IPS DF 4.7 (cell line): ENCODE data around the gene FAM228A.
"Not testable (repeated sequence)": the region's sequence is repeated elsewhere in the genome, so short reads cannot be mapped to it uniquely, and the experiment has no call there.

ENCODE experiments used
- DNase-seq: peaks from one replicate; pipeline ENCODE4 v3.0.0-alpha.2; 2013; ENCODE audit warnings: low spot score; ENCODE audit errors: extremely low read depth

FAM228A gene

DNA sequence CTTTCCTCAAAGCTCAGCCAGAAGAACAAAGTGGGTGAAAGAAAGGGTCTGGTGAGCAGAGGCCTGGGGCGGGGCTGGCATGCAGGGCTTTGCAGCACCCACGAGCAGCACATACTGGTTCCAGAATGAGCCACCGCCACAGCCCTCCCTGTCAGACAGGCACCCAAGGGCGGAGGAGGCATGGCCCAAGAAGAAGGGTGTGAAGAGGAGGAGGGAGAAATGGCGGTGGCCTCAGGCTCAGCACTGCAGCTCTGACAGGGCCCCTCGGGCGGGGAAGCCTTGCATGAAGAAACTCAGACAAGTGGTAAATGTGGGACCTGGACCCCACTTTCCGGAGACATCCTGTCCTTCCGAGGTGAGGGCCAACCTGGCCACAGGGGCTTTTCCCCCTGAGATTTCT, 15.7 kb downstream of the FAM228A start:
- no peak for DNase-seq

DNA sequence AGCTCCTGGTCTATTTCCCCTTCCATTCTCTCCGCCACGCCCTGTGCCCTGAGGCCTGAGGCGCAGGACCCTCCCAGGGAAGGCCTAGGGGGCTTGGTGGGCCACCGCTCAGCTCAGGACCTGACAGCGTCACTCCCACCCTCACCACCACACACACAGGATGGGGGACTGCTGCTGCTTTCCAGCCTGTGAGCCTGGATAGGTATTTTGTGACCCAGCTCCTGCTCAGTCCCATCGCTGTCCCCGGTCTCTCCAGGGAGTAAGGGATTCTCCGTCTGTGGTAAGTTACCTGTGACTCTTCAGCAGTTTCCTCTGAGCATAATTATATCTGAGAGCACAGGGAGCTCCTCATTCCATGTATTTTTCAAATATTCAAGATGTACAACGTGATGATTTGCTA, 16.3 kb downstream of the FAM228A start:
- DNase-seq, result no peak

DNA sequence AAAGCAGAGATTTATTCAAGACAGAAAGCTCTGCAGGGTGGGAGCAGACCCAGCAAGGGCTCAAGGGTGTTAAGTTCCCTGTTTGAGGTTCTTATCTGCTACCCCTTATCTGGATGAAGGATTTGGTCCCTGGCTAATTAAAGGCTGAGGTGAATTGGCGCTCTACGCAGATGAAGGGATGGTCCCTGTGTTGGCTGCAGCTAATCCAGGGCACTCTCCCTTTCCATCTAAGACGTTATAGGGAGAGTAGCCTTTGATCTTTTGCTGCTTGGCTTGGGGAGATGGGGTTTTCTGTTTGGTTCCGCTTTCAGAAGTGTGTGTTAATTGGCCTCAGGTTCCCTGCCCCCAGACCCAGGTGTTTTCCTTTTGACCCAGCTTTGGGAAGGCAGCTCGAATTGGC, 17.0 kb downstream of the FAM228A start:
- no peak for DNase-seq

DNA sequence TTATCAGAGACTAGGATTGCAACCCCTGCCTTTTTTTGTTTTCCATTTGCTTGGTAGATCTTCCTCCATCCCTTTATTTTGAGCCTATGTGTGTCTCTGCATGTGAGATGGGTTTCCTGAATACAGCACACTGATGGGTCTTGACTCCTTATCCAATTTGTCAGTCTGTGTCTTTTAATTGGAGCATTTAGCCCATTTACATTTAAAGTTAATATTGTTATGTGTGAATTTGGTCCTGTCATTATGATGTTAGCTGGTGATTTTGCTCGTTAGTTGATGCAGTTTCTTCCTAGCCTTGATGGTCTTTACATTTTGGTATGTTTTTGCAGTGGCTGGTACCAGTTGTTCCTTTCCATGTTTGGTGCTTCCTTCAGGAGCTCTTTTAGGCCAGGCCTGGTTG, 22.4 kb downstream of the FAM228A start:
- DNase-seq, result not testable (repeated sequence)

DNA sequence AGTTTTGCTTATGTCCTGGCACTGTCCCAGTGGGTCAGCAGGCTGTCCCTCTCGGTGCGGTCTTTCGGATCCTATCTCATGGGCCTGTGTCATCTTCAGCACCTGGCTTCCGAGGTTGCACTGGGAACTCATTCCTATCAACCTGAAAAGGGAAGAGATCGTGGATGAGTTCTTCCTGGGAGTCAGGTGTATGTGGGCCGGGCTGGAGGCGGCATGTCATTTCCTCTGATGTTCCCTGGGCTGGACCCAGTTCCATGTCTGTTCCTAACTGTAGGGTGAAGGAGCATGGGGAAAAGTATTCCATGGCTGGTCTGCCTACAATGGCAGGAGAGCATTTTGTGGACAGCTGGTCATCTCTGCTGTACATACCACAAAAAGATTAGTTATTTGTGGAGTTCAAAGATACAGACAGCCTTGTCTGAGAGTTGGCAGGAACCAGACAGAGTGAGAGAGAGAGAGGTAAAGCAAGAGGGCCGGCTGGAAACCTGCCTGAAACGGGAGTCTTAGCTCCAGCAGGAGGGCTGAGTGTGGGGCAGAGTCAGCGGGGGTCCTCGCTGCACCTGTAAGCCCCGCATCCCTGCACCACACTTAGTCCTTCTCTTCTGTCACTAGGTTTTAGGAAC, 25.2 kb downstream of the FAM228A start:
- no peak for DNase-seq

DNA sequence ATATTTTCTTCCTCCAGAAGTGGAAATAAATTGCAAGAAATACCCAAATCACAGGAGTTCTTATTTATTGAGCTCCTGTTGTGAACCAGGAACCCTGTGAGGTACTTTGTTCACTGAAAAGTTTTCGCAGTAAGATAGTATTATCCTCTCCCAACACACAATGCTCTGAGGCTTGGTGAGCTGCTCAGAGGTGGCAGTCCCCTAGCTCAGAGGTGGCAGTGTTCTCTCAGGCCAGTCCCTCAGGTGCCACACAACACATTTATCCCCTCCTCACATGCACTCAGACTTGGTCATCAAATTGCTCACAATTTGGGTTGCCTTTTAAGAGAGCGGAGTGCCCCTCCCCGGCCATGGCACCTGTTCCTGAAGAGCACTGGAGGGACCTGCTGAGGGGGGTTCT, 25.9 kb downstream of the FAM228A start:
- DNase-seq, result no peak

DNA sequence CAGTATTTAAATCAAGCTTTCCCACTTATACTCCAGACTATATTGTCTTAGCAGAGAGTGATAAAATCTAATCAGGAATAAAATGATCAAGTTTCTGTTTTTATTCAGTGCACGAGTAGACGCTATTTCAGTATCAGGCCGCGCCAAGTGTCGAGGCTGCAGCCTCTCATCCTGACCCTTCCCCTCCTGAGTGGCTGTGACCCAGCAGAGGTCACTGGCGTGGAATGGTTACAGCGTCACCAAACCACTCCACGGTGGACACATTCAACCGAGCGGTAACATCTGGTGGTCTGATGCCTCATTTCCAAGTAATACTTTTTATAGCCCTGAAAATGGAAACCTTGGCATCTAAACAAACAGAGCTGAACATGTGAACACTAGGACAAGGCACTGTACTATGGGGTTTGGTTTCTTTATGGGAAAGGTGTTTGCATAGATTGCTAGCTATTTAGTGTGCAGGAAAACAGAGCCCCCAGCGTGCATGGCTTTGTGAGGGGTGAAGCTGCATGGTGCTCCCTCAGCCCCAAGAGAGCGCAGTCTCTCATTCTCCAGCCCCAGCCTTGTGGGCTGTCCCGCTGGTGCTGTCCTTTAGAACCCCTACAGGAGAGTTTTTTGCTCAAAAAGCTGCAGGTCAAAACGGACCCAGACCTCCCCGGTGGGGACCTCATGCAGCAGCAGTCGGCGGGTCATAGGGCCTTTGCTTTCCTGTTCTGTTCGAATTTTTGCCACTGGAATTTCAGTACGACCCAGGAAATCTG, 28.4 kb downstream of the FAM228A start:
- DNase-seq, result no peak

DNA sequence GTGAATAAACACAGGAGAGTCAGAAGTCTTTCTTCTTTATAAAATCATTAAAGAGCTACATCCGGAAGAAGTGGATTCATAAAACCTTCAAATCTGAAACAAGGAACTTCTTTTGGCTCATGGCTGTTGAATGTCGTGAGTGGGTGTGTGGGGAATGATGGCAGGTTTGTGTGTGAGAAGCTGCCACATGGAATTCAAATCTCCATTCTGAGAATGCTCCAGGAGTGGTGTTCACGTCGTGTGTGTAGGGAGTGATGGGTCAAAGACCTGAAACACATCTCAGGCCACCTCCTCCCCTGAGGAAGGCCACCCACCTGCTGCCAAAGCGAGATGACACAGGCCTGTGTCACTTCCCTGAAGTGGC, 28.9 kb downstream of the FAM228A start:
- no peak for DNase-seq

DNA sequence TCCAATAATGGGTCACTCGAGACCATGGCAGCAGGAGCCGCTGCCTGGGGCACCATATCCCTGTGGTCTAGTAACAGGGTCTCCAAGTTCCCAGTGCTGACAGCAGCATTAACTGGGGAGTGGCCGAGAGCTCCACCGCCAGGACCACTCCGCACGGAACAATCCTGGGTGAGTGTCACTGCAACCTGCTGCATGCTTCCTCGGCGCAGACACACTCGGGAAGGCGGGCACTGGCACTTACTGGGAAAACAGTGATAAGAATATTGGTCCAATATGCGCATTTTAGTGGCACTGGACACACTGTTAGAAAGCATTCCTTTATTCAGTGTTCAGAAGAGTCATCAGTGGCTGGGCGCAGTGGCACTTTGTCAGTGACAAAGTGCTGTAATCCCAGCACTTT, 29.7 kb downstream of the FAM228A start:
- DNase-seq, result no peak

DNA sequence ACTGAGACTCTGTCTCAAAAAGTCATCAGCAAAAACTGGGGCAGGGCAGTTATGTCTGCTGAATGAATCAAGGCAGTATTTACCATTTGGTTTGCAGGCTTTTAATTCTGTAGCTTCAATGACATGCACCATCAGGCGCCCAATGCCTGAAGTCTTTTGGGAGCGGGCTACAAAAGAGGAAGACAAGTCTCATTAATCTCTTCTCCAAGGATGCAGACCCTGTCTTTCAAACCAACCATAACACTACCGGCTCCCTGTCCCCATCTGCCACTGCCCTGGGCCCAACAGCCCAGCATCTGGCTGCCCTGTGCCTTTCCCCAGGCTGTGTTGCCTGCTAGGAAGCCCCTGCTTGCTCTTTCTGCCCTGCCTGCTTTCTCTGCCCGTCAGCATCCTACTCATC, 30.3 kb downstream of the FAM228A start:
- no peak for DNase-seq

DNA sequence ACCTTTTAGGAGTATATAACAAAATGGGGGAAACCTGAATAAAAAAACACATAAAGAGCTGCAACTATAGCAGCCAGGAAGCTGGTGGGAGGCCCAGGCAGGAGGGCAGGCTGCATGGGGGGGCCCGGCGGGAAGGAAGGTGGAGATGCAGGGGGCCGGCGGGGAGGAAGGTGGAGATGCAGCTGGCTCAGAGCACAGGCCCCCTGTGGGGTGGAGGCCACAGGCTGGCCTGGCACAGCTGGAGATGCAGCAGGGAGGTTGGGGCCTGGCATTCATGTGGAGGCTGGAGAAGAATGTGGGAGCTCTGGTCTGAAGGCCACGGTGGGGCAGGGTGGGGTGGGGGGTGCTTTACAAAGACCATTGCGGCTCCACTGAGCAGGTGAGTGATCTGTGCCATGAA, 31.4 kb downstream of the FAM228A start:
- no peak for DNase-seq

DNA sequence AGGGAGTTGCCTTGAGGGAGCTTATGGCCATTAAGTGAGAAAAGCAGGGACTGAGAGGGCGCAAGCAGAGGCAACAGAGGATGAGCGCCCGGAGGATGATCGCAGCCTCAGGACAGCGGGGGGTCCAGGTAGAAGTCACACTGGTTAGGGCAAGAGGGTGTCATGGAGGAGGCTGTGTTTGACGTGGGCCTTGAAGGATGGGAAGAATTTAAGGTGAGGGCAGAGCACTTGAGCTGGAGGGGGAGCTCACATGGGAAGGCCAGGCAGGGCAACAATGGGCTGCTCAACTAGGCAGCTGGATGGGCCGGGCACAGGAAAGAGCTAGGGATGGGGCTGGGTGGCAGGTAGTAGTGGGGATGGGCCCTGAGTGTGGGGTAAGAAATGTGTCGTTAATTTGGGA, 31.9 kb downstream of the FAM228A start:
- DNase-seq, result no peak

DNA sequence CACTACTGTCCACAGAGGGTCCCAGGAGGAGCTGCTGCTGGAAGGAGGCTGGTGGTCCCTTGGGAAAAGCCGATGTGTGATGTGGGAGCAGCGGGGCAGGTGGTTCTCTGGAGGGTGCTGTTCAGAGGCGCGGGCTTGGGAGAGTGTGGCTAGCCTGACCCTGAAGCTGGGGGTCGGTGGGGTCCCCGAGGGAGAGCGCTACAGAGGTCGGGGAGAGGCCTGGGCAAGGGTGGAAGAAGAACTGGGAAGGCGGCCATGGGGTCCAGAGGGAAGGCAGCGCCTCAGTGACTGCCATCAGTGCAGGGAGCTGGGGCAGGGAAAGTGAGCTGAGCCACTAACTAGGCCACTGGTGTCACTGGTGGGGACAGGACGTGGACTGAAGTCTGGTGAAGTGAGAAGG, 32.5 kb downstream of the FAM228A start:
- no peak for DNase-seq

DNA sequence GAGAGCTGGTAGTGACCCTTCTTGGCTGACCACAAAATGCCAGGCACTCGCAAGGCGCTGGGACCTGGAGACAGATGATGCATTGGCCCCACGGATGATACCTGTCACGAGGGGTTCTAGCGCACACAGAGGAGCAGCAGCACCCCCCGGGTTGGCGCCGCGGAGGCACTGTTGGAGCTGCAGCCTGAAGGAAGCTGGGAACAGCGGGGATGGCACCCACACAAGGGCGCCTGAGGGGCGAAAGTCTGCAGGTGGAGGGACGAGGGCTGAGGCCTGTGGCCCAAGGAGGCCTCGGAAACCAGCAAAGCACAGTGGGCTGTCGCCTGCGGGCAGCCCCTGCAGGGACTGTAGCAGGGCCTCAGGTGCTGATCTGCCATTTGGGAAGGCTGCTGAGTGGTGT, 33.6 kb downstream of the FAM228A start:
- DNase-seq, result no peak

DNA sequence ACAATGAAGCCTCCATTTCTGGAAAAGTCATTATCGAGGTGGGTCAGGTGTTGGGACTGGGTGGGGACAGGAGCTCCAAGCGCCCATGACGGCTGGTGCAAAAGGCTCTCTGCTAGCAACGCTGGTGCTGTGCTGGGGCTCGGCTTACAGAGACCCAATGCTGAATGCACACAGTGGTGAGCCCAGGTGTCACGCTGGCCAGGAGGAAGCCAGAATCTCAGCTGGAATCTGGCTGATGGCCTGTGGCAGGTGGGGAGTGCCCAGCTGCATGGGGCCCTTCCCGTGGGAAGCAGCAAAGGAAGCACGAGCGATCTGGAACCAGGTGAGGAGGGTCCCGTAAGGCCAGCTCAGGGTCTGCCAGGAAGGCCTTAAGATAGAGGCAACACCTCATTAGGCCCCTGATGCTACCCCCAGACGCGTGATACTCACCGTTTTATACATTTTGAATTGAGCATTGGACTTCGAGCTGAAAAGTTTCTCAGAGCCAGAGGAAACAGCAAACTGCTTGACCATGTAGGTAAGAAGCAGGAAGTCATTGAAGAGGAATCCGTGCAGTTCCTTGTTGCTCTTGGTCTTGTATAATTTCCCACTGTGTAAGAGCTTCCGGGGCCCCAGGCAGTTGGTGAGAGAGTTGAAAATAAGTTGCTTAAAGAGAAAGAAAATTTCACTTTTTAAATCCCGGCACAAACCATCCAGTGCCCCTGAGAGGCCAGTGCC, 34.7 kb downstream of the FAM228A start:
- DNase-seq, result no peak

DNA sequence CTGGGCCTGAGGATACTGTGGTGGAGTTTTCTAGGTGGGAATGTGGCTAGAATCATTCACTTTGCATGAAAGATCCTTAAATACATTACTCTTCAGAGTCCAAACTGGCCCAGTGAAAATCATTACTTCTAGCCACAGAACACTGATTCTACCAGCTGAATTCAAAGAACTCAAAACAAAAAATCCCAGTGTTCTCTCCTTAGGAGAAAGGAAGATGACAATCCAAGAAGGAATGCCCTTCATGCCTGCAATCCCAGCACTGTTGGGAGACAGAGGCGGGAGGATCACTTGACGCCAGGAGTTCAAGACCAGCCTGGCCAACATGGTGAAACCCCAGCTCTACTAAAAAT, 35.2 kb downstream of the FAM228A start:
- DNase-seq, result no peak

DNA sequence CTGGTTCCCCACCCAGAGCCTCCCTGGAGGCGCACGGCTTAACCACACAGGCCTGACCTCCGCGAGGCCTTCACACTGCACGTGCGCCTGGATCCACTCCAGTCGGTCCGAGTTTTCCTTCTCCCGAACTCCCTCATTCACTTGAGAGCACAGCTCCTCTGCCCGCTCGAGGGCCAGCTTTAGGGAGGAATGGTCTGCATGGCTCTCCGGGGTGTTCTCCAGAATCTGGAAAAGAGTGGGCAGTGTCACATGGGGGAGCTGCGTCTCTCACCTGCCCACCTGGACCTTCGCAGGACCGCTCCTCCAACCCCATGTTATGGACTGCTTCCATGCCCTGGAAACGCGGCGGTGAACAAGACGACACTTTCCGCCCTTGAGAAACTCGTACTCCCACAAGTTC, 35.9 kb downstream of the FAM228A start:
- no peak for DNase-seq

DNA sequence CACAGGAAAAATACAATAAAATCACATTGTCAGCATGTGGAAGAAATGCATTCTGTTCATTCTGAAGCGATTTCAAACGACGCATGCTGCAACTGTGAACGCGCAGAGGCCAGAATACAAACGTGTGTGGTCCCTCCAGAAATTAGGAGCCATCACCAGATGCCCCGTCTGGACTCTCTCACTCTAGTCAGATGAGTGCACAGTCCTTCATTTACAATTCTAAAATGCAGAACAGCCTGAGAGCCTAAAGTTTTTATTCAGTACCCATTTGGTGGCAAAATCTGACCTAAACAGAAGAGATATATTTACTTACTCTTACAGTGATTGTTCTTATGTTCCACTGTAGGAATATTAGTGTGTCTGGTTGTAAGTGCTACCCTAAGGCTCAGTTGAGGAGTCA, 36.6 kb downstream of the FAM228A start:
- no peak for DNase-seq

DNA sequence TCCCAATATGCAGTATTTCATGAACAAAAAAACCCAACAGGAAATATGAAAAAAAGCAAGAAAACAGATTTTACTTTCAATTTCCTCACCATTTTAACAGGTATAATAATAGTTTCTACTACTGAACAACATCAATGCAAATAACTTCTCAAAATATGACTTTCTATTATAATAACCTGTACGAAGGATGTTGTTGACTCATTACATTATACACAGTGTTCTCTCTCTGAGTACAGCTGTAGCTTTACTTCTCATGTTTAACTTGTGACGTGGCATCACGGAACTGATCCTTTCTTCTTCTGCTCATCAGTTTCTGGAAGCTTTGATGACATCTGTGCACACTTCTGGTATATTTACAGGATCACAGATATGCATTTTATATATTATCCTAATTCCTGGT, 40.0 kb downstream of the FAM228A start:
- DNase-seq, result no peak

DNA sequence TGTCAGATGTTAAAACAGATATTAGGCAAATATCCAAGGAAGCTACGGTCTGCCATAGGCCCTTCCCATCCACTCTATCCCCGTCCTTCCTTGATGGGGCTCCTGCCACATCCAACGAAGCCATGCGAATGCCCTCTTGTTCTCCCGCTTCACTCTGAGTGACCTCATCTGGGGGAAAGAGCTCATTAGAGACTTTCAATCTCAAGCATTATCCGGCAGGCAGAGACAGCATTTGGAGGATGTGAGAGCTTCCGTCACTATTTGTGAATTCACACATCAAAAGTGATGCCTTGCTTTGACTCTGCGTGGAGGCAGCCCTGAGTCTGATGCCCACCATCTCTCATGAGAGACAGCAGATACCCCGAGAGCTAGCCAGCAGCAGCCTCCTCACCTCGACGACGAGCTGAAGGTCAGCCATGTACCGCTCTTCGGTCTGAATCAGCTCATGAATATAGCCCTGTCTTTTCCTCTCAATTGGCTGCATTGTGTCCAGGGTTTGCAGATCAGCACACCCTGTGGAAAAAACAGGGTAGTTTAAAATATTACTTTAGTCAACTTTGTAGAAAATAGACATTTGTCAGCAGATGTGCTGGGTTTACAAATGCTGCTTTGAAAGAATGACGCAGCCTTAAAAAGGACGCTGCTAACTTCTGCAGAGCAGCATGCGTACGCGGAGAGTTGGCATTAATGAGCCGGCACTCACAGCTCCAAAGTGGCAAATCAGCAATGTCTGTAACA, 45.9 kb downstream of the FAM228A start:
- DNase-seq, result no peak

DNA sequence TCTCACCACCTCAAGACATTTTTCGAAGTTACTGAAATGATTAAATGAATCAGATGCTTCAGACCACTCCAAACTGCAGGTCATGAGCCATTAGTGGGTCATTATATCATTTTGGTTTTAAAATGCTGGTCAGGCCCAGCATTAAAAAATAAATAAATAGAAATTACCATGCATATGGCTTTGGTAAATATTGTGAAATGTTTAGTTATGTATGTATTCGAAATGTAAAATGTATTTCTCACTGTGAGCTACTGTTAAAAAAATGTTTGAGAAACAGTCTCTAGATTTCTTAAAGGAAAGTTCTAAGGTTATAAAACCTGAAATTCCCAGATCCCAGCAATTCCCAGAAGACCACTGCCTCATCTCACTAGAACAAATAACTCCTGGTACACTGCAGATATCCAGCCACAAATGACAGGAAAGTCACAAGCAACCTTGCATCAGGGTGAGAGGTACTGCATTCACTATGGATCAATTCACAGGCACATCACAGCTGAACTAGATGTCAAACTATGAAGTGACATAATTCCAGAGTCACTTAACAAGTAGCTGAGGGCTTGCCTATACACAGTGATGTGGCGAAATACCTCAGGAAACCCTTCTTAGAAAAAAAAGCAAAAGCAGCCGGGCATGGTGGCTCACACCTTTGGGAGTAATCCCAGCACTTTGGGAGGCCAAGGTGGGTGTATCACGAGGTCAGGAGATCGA, 46.6 kb downstream of the FAM228A start:
- DNase-seq, result no peak

DNA sequence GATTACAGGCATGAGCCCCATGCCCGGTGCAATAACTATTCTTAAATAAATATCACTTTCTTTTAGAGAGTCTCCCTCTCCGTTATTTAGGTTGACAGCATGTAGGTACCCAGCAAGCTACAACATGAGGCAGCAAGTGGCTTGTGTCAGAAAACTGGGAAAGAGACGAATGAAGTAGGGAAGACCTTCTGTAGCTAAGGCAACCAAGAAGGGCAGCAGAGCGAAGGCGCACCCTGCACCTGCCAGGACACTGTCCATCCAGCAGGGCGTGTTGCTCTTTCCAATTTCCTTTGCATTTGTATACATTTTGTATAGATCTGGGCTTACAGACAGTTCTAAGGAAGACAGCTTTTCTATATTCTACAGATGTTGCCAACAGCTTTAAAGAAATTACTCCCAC, 48.1 kb downstream of the FAM228A start:
- no peak for DNase-seq
